Stimulated activated CD4-positive, alpha-beta T cell treated with anti-CD3 and anti-CD28 coated beads, TNF-alpha, amount 100 ng/mL, for 24 hours (primary cell): ENCODE data around the gene TEAD1.

Experiments used
- DNase-seq, 3 experiments: peaks; one replicate each; pipeline ENCODE4 v3.0.0-alpha.2; 2020; ENCODE audit warnings: low read depth in 3 of 3

Gene TEAD1

DNA sequence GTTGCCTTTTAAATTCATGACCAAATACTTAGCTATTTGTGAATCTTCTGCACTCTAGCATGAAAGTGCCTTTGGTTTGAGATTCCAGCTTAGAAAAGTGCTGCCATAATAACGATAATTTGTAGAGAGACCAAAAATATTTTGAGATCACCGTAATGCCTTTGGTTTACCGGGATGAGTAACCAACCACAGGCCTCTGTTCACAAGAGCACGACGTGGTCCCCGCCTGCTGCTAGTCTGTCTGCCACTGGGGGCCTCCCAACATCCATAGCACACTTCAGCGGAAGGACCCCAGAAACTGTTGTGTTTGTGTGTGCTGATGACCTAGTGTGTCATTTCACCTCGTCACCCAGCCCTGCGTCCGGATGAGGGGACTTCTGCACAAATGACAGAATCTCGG is 267.9 kb downstream of the TEAD1 start:
- no peak for DNase-seq

DNA sequence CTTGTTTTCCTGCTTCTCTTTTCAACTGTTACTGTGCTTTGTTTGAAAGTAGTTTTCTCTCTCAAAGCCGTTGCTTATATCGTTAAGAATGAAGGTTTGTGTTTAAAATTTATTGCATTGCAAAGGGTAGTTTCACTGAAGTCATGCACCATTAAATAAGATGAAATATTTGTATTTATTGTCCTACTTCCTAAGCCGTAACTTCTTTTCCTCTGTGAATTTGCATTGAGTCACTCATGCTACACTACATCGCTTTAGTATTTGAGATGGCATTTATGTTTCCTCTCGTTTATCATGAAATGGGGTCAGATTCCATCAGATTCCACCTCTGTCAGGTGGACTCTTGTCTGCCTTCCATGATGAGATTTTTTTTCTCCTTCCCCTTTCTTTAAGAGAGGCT is 269.1 kb downstream of the TEAD1 start:
- DNase-seq, result no peak

GRCh38 chr11:12944889-12945288 is 270.7 kb downstream of the TEAD1 start:
- DNase-seq, result no peak

GRCh38 chr11:12949453-12949852 is 275.2 kb downstream of the TEAD1 start:
- DNase-seq, result no peak

GRCh38 chr11:12950670-12951069 is 276.4 kb downstream of the TEAD1 start:
- no peak for DNase-seq

GRCh38 chr11:12951376-12951775 is 277.2 kb downstream of the TEAD1 start:
- no peak for DNase-seq

- no peak for DNase-seq
These were observed 277.9 kb downstream of the TEAD1 start for GRCh38 chr11:12952094-12952493.

- no peak for DNase-seq
These were observed 284.8 kb downstream of the TEAD1 start for GRCh38 chr11:12958986-12959385.

DNA sequence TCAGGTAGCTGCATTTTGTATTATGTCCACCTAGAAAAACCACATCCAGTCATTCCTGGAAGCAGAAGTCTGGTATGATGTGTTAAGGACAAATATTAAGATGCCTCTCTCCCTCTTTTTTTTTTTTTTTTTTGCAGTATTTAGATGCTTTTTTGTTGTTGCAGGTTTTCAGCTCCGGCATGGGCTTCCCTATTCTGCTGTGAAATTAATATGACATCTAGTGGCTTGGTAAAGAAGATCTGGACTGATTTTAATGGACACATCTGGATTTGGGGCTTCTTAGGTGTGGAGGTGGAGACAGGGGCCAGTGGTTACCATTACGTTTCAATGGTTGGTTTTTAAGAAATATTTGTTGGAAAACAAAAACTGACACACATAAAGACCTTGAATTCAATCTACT is 287.4 kb downstream of the TEAD1 start:
- DNase-seq, result no peak

DNA sequence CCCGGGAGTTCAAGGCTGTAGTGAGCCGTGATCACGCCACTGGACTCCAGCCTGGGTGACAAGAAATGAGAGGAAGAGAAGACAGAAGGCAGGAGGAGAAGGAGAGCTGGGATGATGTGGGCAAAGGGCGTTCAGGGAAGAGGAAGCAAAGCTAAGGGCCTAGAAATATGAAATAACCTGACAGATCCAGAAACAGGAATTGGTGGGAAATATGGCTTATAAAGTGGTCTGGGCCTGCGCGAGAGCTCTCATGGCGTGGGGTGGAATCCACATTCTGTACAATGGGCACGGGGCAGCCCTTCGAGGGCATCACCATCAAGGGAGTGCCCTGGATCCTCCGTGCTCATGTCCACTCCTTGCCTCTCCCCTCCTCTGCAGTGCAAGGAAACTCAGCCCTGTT is 288.1 kb downstream of the TEAD1 start:
- no peak for DNase-seq

GRCh38 chr11:12963051-12963450 is 288.8 kb downstream of the TEAD1 start:
- no peak for DNase-seq

DNA sequence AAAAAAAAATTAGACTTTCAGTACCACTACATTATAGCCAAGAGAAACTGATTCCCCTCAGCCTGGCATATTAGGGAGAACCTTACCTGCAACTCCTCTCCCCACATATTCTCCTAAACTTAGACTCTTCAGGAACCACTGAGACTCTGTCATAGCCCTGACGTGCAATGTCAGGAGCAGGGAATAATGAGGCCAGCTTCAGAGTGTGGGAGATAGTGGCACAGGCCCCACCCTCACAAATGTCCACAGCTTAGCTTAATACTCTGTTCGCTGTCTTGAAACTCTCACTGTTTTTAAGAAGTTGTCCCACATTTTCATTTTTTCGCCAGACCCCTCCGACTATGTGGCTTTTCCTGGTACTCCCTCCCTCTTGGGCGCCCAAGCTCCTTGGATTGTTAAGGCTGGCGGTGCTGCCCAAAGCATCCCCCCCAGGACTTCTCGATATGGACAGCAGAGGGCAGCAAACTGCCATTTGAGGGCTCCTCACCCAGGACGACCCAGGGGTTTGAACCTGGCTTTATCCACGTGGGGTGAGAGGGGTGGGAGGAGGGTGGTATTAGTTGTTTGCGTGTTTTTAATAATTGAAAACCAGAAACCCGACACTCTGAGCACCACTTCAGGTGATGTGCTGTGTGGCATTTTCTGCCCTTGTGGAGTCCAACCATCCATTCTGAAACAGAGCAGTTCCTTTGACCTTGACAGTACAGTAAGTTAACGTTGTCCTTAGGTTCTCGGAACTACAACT is 289.7 kb downstream of the TEAD1 start:
- DNase-seq, result peak; percentile 38 to 62 (median 38)

DNA sequence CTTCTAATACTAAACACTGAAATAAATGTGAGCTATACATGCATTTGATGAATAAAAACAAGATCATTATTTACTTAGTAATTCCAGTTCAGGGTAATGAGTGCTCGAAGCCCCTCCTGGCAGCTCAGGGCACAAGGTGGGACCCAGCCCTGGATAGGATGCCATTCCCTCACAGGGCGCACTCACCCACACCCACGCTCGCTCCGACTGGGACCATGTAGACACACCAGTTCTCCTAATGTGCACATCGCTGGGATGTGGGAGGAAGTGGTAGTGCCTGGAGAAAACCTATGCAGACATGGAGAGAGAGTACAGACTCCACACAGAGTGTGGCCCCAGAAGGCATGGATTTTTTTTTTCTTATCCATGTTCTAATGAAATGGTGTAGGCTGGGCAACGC is 290.4 kb downstream of the TEAD1 start:
- no peak for DNase-seq

- DNase-seq, result no peak
These were observed 291.8 kb downstream of the TEAD1 start for GRCh38 chr11:12966002-12966401.

DNA sequence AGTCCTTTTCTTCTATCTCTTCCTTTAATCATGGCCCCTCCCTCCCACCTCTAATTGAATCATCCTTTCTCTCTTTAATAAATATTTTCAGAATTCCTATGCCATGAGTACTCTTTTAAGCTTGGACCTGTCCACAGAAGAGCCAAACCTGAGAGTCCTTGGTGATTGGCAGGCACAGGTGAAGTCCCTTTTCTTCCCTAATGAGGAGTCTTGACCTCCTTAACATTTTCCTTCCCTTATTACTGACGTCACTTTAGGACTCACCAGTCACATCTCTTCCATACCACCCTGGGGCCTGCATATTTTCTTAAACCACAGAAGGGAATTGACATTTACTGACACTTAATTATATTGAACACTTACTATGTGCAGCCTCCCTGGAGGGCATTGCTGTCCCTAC is 293.9 kb downstream of the TEAD1 start:
- DNase-seq, result no peak

GRCh38 chr11:12968826-12969225 is 294.6 kb downstream of the TEAD1 start:
- DNase-seq, result no peak

DNA sequence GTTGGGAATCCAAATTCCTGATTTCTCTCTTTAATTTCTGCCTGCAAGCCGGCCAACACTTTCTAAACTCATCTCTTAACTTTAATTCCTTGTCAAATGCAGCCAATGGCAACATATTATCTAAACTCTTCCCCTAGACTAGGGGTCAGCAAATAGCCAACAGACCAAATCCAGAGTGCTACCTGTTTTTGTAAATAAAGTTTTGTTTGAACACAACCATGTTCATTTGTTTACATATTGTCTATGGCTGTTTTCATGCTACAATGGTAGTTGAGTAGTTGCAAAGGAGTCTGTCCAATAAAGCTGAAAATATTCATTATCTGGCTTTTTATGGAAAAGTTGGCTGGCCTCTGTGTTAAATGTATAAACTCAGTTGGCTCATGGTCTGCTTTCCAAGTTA is 297.7 kb downstream of the TEAD1 start:
- DNase-seq, result no peak

DNA sequence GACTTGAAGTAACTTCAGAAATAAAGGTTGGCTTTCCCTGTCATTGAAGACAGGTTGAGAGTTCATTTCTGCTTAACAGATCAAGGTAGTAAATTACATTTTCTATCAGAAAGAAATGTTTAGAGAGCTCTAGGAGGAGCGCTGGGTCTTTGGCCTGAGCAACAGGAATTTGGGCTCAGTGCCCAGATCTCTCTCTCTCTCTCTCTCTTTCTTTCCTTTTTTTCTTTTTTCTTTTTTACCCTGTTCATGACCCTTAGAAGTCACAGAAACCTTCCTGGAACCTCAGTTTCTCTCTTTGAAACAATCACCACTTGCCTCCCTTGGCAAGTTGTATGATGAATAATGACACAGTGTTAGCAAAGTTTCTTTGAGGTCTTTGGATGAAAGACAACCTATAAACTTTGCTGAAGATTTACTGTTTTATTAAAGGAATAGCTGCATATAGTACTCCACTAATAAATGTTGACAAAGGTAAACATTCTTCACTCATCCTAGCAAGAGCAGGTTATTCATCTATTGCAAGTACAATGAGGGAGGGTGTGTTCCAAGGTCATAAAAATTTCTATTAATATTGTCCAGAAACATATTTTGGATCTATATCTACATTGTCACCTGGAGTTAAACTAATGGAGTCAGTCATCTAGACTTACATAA is 299.4 kb downstream of the TEAD1 start:
- no peak for DNase-seq

DNA sequence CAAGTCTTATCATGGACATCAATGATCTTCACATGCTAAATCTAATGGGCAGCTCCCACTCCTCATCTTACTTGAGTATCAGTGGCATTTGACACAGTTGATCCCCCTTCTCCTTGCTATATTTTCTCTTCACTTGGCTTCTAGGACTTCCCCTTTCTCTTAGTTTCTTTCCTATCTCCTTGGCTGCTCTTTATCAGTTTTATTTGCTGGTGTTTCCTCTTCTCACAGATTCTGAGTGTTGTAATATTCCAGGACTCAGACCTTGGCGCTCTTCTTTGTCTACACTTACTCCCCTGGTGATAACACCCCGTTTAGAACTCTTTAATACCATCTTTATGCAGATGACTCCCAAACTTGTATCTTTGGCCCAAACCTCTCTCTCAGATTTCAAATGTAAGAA is 301.0 kb downstream of the TEAD1 start:
- DNase-seq, result no peak

- DNase-seq, result no peak
These were observed 305.9 kb downstream of the TEAD1 start for GRCh38 chr11:12979928-12980689.

DNA sequence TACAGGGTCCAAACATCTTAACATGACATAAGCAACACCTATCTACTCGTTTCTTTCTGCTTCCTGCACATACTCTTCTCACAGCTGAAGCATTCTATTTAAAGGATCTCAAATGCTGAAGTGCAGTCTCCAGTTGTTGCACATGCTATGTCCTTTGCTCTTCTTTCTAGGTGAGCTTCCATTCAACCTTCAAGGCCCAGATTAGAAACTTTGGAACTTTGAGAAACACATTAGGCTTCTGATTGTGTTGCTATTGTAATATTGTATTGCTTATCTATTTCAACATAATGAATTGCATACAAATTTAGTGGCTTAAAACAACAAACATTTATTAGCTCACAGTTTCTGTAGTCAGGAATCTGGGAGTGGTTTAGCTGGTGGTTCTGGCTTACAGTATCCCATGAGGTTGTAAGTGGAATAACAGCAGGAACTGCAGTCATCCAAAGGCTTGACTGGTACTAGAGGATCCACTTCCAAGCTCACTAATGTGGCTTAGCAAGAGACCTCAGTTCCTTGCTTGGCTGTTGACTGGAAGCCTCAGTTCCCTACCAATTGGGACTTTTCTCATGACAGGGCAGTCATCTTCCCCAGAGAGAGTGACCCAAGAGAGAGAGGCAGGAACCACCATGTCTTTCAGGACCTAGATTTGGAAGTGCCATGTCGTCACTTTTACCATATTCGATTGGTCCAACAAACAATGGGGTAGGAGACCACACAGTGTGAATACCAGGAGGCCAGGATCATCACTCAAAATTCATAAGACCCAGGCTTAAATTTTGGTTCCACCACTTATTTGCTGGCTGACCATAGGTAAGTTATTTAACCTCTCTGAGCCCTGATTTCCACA is 307.7 kb downstream of the TEAD1 start:
- DNase-seq, result no peak

DNA sequence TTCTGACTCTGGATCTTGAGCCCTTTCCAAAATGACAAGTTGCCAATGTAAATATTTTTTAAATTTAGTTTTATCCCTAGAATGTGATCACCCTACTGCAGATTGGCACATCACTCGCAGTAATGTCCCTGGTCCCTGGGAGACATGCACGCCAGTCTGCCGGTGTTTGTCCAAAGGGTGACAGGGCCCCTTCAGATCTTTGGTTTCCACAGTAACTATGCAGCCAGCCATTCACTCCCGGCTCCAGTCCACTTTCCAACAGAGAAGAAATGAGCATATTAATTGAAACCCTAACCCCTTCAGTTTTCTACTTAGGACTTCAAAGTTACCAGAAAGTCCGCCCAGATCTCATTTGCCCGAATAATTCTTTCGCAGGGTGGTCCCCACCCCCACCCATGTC is 309.1 kb downstream of the TEAD1 start:
- no peak for DNase-seq
